Activated CD4-positive, alpha-beta T cell treated with anti-CD3 and anti-CD28 coated beads for 24 hours (primary cell): Measurements from ENCODE around the gene SMAD2.
"Not testable (repeated sequence)": the region's sequence is repeated elsewhere in the genome, so short reads cannot be mapped to it uniquely, and the experiment has no call there.

Experiments used
- DNase-seq, 2 donors: peaks; one replicate each; pipeline ENCODE4 v3.0.0-alpha.2; 2020; ENCODE audit warnings: low read depth in 2 of 2

Gene SMAD2

GRCh38 chr18:47793609-47794008 is 136.8 kb downstream of the SMAD2 start:
- no peak for DNase-seq

GRCh38 chr18:47791461-47791985 is 138.9 kb downstream of the SMAD2 start:
- no peak for DNase-seq

GRCh38 chr18:47790036-47790435 is 140.4 kb downstream of the SMAD2 start:
- DNase-seq: no peak

- no peak for DNase-seq
Measured at GRCh38 chr18:47788621-47789020, 141.8 kb downstream of the SMAD2 start.

GRCh38 chr18:47781561-47781960 is 148.9 kb downstream of the SMAD2 start:
- no peak for DNase-seq

GRCh38 chr18:47780011-47780725 is 150.3 kb downstream of the SMAD2 start:
- DNase-seq: no peak

- DNase-seq: no peak
Measured at GRCh38 chr18:47779381-47779780, 151.1 kb downstream of the SMAD2 start.

GRCh38 chr18:47777626-47778025 is 152.8 kb downstream of the SMAD2 start:
- no peak for DNase-seq

GRCh38 chr18:47775961-47776360 is 154.5 kb downstream of the SMAD2 start:
- no peak for DNase-seq

- no peak for DNase-seq
Measured at GRCh38 chr18:47773931-47774330, 156.5 kb downstream of the SMAD2 start.

- DNase-seq: peak; percentile 58
Measured at GRCh38 chr18:47772374-47773248, 157.8 kb downstream of the SMAD2 start.

- DNase-seq: no peak
Measured at GRCh38 chr18:47771922-47772321, 158.5 kb downstream of the SMAD2 start.

- no peak for DNase-seq
Measured at GRCh38 chr18:47767699-47768098, 162.8 kb downstream of the SMAD2 start.

GRCh38 chr18:47767198-47767597 is 163.3 kb downstream of the SMAD2 start:
- not testable (repeated sequence) for DNase-seq
